Adrenal gland (tissue), 12 donors: ENCODE measurements around the gene FRS2. TPM values are rescaled to one million over a fixed set of nuclear protein-coding genes. Genes with fewer than 3 reads are reported as not detected.

Experiments used
- DNase-seq, 7 donors: peaks; one replicate each; pipeline ENCODE4 v3.0.0-alpha.2; 2019 to 2020
- H3K27ac ChIP-seq, 5 donors: fragments of 200-600 bp; sonication (generic) in 4 of 5; 1 replicate in 3 of 5; 2 replicates in 2 of 5; pipeline versions ENCODE4 v1.5.1 to v1.8.0; 2016 to 2020; ENCODE audit warnings: mild to moderate bottlenecking in 1 of 5
- H3K27me3 ChIP-seq: fragments of 200-600 bp; 2 replicates; pipeline ENCODE4 v1.8.0; 2021
- H3K36me3 ChIP-seq, 2 donors: fragments of 200-600 bp; replicated peaks in 1 of 2; 1 replicate in 1 of 2; 2 replicates in 1 of 2; pipeline versions ENCODE4 v1.5.1 to v1.8.0; 2018 to 2022
- H3K4me1 ChIP-seq, 2 donors: fragments of 200-600 bp; replicated peaks in 1 of 2; 1 replicate in 1 of 2; 2 replicates in 1 of 2; pipeline versions ENCODE4 v1.5.1 to v1.8.0; 2018 to 2021
- H3K4me3 ChIP-seq, 4 donors: fragments of 200-600 bp; sonication (generic) in 3 of 4; one replicate each; pipeline ENCODE4 v1.5.1; 2016 to 2018
- H3K9me3 ChIP-seq, 3 donors: fragments of 200-600 bp; sonication (generic) in 1 of 3; replicated peaks in 1 of 3; 1 replicate in 2 of 3; 2 replicates in 1 of 3; pipeline versions ENCODE4 v1.5.1 to v1.8.0; 2016 to 2021
- POLR2A ChIP-seq, 2 donors: fragments of 450-650 bp; IDR thresholded peaks; one replicate each; pipeline ENCODE4 v1.6.1; 2017; ENCODE audit warnings: antibody characterized with exemption in 2 of 2, mild to moderate bottlenecking in 2 of 2, moderate library complexity in 1 of 2
- WGBS, 4 donors: extraction: QIAGEN DNeasy Blood & Tissue Kit in 2 of 4; methylation state at CpG; one replicate each; pipeline versions ENCODE4 v1.1.5 to v1.1.7; 2013 to 2017; 5-methylcytosine and 5-hydroxymethylcytosine counted together
- intact Hi-C, 2 donors: fragments of 100-400 bp; cut with DNase I; formaldehyde crosslinking; loops; one replicate each; pipeline versions ENCODE4 v1.14.1 to v1.15.0; 2022 to 2023
- polyA plus RNA-seq, 3 donors: library from polyadenylated mRNA; stranded (reverse); fragments of 200-250 nt in 2 of 3; fragments of 350-450 nt in 1 of 3; fragmentation: Illumina TruSeq in 1 of 3; extraction: RNeasy Lipid Tissue Mini Kit (QIAGEN cat#74804) in 1 of 3; gene quantifications; one replicate each; pipeline ENCODE4 v1.2.3, GENCODE V29; 2013 to 2014
- total RNA-seq, 9 donors: library from RNA; depleted of rRNA in 4 of 9; stranded (reverse); fragments of >200 nt in 4 of 9; fragments of 120-200 nt in 1 of 9; fragmentation: NEBNext Ultra II Directional in 1 of 9; extraction: Animal tissue kit (Norgen Biotek cat#: 25700) in 1 of 9; gene quantifications; one replicate each; pipeline versions ENCODE4 v1.1.0 to v1.2.4, GENCODE V29; 2013 to 2023
- TF ChIP-seq, protein P1 (sequence below), 6 experiments: fragments of 450-650 bp in 4 of 6; fragments of 200-600 bp in 2 of 6; sonication (generic) in 1 of 6; IDR thresholded peaks; 1 replicate in 5 of 6; 2 replicates in 1 of 6; pipeline versions ENCODE4 v1.5.1 to v1.8.0; 2016 to 2021; ENCODE audit warnings: antibody characterized with exemption in 6 of 6, mild to moderate bottlenecking in 2 of 6, moderate library complexity in 1 of 6
- donor health status: healthy with polysubstance abuse.
- donor health status: Bipolar disorder and iron deficiency.
- donor health status: DM: yes; HTN: yes; CAD: no.
- donor health status: DM: no; HTN: no; CAD: no.
- donor health status: DM: no; HTN: no; CAD: no.
- donor health status: DM: yes; HTN: yes; CAD: no.

FRS2 gene
- total and polyA plus RNA-seq, 12 donors: 4.8 to 86.1 (median 45.1) TPM

DNA sequence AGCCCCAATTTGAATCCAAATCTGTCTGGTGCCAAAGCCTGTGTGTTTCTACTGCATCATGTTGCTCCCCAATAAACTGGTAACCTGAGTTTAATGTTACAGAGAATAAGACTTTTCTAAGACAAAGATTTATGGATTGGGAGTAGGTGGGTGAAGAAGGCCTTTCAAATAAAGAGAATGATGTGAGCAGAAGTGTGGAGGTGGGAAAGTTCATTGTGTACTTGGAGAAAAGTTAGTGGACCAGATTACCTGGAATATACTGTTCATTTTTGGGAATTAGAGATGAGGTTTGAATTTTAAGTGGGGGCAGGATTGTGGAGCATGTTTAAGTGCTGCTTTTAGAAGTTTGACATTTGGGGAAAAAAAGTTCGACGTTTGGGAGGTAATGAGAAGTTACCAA lies 3.1 kb downstream of the FRS2 start:
- H3K27me3 ChIP-seq: no peaks in the 10 kb centered on the region
- intact Hi-C loops: loop anchor here in 1 of 2 donors (5.0 kb wide), 1 partner anchor 59 kb away; no protein-coding TSS in a partner anchor
- no peak for DNase-seq
- H3K9me3 ChIP-seq: no peaks in the 10 kb centered on the region
- H3K4me3 ChIP-seq: no peak overlapping the region
- peaks cover 36 to 63% of the 10 kb centered on the region in 2 donors for H3K4me1 ChIP-seq
- TF ChIP-seq, protein P1, sequence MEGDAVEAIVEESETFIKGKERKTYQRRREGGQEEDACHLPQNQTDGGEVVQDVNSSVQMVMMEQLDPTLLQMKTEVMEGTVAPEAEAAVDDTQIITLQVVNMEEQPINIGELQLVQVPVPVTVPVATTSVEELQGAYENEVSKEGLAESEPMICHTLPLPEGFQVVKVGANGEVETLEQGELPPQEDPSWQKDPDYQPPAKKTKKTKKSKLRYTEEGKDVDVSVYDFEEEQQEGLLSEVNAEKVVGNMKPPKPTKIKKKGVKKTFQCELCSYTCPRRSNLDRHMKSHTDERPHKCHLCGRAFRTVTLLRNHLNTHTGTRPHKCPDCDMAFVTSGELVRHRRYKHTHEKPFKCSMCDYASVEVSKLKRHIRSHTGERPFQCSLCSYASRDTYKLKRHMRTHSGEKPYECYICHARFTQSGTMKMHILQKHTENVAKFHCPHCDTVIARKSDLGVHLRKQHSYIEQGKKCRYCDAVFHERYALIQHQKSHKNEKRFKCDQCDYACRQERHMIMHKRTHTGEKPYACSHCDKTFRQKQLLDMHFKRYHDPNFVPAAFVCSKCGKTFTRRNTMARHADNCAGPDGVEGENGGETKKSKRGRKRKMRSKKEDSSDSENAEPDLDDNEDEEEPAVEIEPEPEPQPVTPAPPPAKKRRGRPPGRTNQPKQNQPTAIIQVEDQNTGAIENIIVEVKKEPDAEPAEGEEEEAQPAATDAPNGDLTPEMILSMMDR (IDR thresholded peaks at IDR 0.05): no peak
- TF ChIP-seq POLR2A (IDR thresholded peaks at IDR 0.05): no peak
- peak overlapping the region in 1 of 5 donors; percentile 53 for H3K27ac ChIP-seq
- H3K36me3 ChIP-seq: no peaks in the 10 kb centered on the region
- 25 to 40% (median 35%) methylated on average over 2 of the region's 2 CpGs for WGBS, 4 donors

DNA sequence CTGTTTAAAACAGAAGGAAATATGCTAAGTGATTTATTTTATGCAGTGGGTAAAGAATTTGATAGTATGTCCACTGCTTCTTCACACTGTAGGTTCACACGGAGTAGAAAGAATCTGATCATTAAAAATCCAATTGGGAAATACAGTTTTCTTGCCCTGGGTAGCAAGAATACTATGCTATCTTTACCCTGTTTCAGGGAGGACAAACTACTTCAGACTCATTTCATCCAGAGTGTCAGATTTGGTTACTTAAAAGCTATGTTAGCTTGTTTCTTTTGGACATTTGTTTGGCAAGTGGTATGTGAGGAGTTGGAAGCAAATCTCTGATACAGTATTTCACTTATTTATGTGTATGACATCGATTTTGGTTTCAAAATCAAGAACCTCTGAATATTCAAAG lies 4.3 kb downstream of the FRS2 start:
- Histone ChIP-seq H3K36me3 (no peaks in the 10 kb centered on the region), H3K27me3 (no peaks in the 10 kb centered on the region), H3K4me3 (peak overlapping the region in 1 of 4 donors; percentile 5), H3K4me1 (peaks cover 35 to 63% of the 10 kb centered on the region in 2 donors), H3K9me3 (no peaks in the 10 kb centered on the region), H3K27ac (peak overlapping the region in 3 of 5 donors; percentile 48 to 84 (median 53))
- intact Hi-C loops: loop anchor here in 1 of 2 donors (5.0 kb wide), 1 partner anchor 58 kb away; no protein-coding TSS in a partner anchor
- WGBS, 4 donors: 24 to 36% (median 31%) methylated on average over 2 of the region's 2 CpGs
- DNase-seq: no peak
- TF ChIP-seq, protein P1 (IDR thresholded peaks at IDR 0.05): no peak
- TF ChIP-seq POLR2A (IDR thresholded peaks at IDR 0.05): no peak

DNA sequence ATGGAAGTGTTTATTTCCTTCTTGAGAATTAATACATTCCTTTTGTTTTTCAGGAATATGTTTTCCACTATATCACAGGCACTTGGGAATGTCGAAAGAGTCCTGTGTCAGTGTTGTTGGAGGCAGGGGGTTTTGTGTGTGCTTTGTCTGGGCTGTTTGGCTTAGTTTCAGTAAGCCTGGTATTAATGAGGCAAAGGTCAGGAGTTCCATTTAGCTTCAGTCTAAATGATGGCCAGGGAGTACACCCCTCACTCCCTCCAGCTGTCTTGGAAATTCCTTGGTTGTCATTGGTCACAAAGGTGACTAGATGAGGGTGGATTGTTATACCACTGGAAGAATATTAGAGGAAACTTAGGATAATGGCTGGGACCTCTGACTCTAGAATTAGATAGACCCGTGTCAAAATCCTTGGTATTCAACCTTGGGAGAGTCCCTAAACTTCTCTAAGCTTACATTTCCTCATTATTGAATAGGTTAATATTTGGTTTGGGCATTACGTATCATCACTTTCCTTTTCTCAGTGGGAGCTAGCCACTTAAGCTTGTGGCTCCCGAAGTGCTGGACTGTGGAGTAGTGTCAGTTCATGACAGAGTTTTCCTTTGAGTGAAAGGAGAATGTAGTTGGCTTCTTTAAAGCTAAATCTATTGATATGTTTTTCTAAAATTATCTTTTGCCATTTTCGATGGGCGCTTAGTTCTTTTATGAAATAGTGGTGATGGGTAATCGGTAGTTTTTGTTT lies 5.2 kb downstream of the FRS2 start:
- no peaks in the 10 kb centered on the region for H3K9me3 ChIP-seq
- H3K36me3 ChIP-seq: no peaks in the 10 kb centered on the region
- peak in 1 of 2 donors; percentile 20 for TF ChIP-seq POLR2A (IDR thresholded peaks at IDR 0.05)
- TF ChIP-seq, protein P1 (IDR thresholded peaks at IDR 0.05): no peak
- peaks cover 31 to 59% of the 10 kb centered on the region in 2 donors for H3K4me1 ChIP-seq
- DNase-seq: peak in 2 of 7 donors; percentile 11 to 30
- intact Hi-C loops: no loop called here
- 23 to 29% (median 28%) methylated on average over 7 of the region's 7 CpGs for WGBS, 4 donors
- peak overlapping the region in 1 of 4 donors; percentile 47 for H3K4me3 ChIP-seq
- H3K27ac ChIP-seq: peak overlapping the region; percentile 66 to 84 (median 76)
- H3K27me3 ChIP-seq: no peaks in the 10 kb centered on the region

DNA sequence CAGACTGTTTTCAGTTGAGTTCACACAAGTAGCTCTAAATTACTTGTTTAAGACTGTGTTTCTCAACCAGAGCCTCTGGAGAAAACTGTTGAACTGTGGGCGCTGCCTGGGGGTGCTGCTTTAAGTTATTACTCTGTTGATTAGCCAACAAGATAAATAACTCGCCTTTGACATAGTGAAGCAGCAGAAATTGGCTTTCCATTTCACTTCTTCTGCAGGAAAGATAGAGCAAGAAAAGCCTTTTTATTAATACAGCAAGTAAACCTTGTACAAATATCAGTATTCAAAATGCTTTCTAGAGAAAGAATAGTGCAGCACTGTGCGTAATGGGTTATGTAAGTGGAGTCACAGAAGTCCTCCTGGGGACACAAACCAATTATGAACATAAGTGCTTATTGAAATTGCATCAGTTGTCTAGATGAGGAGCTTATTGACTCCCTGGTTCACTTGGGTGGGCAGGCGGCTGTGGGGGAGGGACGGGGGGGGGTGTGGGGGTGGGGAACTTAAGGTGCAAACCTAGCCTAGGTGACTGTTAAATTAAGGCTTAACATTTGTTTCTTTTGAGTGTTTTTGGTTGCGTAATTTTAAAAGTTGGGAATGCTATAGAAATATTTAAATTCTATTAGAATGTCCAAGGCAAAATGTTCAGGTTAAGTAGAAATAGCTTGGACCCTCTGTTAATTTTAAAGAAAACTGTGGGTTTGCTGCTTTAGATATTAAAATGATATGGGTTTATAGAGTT lies 6.3 kb downstream of the FRS2 start:
- intact Hi-C loops: no loop called here
- Histone ChIP-seq H3K27me3 (no peaks in the 10 kb centered on the region), H3K9me3 (no peaks in the 10 kb centered on the region), H3K4me1 (peaks cover 26 to 60% of the 10 kb centered on the region in 2 donors), H3K36me3 (no peaks in the 10 kb centered on the region), H3K27ac (peak overlapping the region in 4 of 5 donors; percentile 74 to 84 (median 78)), H3K4me3 (peak overlapping the region in 1 of 4 donors; percentile 47)
- peak in 1 of 7 donors; percentile 21 for DNase-seq
- WGBS, 4 donors: 30 to 36% (median 32%) methylated on average over 6 of the region's 6 CpGs
- no peak for TF ChIP-seq POLR2A (IDR thresholded peaks at IDR 0.05)
- TF ChIP-seq, protein P1 (IDR thresholded peaks at IDR 0.05): no peak
